BJ (cell line): ENCODE results near the gene CARS2. TPM values are rescaled to one million over a fixed set of nuclear protein-coding genes. Genes with fewer than 3 reads are reported as not detected.

Source experiments
- CTCF ChIA-PET: fragments of 350-600 bp; formaldehyde crosslinking; extraction: SDS; loops from one replicate; lab custom pipeline; 2021; ENCODE audit warnings: antibody characterized with exemption, inconsistent platforms; lab: Yijun Ruan, JAX
- POLR2A ChIA-PET: fragments of 300-600 bp; sonication (Branson Sonifier 250); formaldehyde crosslinking; extraction: SDS; loops from one replicate; lab custom pipeline; 2021; ENCODE audit warnings: antibody characterized with exemption; lab: Charles Lee
- DNase-seq: peaks from one replicate; pipeline ENCODE4 v3.0.0-alpha.2; 2011; ENCODE audit warnings: low read depth
- H3K27me3 ChIP-seq: 2 replicates; pipeline ENCODE4 v1.6.0; 2011; ENCODE audit warnings: low read length; ENCODE audit not compliant: control insufficient read depth, insufficient read depth
- H3K36me3 ChIP-seq: 2 replicates; pipeline ENCODE4 v1.5.1; 2011; ENCODE audit warnings: low read length; ENCODE audit not compliant: control insufficient read depth, insufficient read depth
- H3K4me3 ChIP-seq: 2 replicates; pipeline ENCODE4 v1.5.1; 2011; ENCODE audit warnings: low read depth, mild to moderate bottlenecking, control low read depth, low read length
- polyA plus RNA-seq: library from polyadenylated mRNA; depleted of rRNA; stranded (reverse); fragments of >200 nt; gene quantifications from 2 replicates; pipeline ENCODE4 v1.2.3, GENCODE V29; 2011
- TF ChIP-seq, protein P1 (sequence below): IDR thresholded peaks from 2 replicates; pipeline ENCODE4 v1.5.1; 2011; ENCODE audit warnings: low read depth, mild to moderate bottlenecking, control low read depth, inconsistent platforms, low read length, moderate library complexity; ENCODE audit not compliant: insufficient read depth

The CARS2 gene
- polyA plus RNA-seq, 1 experiment = 76.8 TPM

DNA sequence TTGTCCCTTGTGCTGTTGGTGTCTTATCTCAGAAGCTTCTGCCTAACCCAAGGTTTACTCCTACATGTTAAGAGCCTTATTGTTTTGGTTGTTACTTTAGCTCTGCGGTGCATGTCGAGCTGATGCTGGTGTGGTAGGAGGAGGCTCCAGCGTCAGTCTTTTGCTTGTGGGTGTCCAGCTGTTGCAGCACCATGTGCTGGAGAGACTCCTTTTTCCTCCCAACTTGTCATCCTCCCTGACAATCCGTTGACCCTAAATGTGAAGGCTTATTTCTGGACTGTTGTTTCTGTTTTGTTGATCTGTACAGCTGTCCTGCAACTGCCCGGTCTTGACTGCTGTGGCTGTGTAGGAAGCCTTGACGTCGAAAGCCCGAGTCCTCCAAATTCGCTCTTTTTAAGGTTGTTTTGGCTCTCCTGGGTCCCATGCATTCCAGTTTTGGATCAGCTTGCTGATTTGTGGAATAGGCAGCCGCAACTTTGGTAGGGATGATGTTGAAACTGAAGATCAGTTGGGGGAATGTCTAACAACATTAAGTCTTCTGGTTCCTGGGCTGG, 75.3 kb downstream of the CARS2 start:
- no peak for DNase-seq
- POLR2A ChIA-PET = no interaction called here

DNA sequence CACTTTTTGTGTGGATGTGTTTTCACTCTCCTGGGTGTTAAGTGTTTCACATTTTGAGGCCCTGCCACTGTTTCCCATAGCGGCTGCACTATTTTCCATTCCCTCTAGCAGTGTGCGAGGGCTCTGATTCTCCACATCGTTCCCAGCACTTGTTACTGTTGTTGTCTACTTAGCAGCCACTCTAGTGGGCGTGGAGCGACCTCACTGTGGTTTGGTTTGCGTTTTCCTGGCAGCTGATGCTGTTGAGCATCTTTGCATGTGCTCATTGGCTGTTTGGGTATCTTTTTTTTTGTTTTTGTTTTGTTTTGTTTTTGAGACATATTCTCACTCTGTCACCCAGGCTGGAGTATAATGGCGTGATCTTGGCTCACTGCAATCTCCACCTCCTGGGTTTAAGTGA, 76.2 kb downstream of the CARS2 start:
- Histone ChIP-seq H3K36me3 (peaks cover 25% of the 10 kb centered on the region), H3K27me3 (no peaks in the 10 kb centered on the region), H3K4me3 (no peak overlapping the region)
- no peak for DNase-seq
- ChIA-PET POLR2A (no interaction called here), CTCF (interaction anchor here (0.6 to 1.1 kb wide), 2 partner anchors 10 to 17 kb away, joined by 3 read pairs; no protein-coding TSS in a partner anchor)
- TF ChIP-seq, protein P1, sequence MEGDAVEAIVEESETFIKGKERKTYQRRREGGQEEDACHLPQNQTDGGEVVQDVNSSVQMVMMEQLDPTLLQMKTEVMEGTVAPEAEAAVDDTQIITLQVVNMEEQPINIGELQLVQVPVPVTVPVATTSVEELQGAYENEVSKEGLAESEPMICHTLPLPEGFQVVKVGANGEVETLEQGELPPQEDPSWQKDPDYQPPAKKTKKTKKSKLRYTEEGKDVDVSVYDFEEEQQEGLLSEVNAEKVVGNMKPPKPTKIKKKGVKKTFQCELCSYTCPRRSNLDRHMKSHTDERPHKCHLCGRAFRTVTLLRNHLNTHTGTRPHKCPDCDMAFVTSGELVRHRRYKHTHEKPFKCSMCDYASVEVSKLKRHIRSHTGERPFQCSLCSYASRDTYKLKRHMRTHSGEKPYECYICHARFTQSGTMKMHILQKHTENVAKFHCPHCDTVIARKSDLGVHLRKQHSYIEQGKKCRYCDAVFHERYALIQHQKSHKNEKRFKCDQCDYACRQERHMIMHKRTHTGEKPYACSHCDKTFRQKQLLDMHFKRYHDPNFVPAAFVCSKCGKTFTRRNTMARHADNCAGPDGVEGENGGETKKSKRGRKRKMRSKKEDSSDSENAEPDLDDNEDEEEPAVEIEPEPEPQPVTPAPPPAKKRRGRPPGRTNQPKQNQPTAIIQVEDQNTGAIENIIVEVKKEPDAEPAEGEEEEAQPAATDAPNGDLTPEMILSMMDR = no peak

More for the DNA sequence above, 75.3 kb downstream of the CARS2 start:
- CTCF ChIA-PET = interaction anchor here (0.6 to 1.1 kb wide), 2 partner anchors 9 to 28 kb away, joined by 3 to 4 read pairs; no protein-coding TSS in a partner anchor
- Histone ChIP-seq H3K36me3 (peaks cover 28% of the 10 kb centered on the region), H3K4me3 (no peak overlapping the region), H3K27me3 (no peaks in the 10 kb centered on the region)
- TF ChIP-seq, protein P1 = no peak

DNA sequence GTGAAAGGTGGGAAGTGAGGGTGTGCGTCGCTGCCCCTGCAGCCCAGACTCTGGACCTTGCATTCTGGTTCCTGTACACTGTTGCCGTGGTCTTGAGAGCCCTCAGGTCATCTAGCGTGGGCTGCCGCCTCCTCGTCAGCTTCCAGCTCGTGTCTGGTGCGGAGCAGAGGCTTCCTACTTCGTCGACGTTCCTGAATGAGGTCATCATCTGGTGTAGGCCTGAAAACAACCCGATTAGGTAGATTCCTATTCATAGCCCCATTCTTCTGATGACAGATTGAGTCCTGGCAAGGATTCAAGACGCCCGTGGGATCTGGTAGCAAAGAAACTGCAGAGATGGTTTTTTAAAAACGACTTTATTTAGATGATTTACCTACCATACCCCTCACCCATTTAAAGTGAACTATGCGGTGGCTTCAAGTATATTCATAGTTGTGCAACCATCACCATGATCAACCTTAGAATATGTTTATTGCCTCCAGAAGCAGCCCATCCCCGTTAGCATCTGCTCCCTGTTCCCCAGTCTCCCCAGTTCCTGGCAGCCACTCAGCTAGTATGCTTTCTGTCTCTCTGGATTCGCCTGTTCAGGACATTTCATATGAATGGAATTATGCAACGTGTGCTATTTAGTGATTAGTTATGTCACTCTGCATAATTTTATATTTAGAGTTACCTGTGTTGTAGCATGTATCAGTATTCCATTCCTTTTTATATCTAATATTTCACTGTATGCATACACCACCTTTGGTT, 76.8 kb downstream of the CARS2 start:
- Histone ChIP-seq H3K4me3 (no peak overlapping the region), H3K27me3 (no peaks in the 10 kb centered on the region), H3K36me3 (peaks cover 20% of the 10 kb centered on the region)
- POLR2A ChIA-PET = no interaction called here
- TF ChIP-seq, protein P1 = no peak
- CTCF ChIA-PET = interaction anchor here (0.6 to 1.1 kb wide), 2 partner anchors 11 to 17 kb away, joined by 3 read pairs; no protein-coding TSS in a partner anchor
- no peak for DNase-seq

DNA sequence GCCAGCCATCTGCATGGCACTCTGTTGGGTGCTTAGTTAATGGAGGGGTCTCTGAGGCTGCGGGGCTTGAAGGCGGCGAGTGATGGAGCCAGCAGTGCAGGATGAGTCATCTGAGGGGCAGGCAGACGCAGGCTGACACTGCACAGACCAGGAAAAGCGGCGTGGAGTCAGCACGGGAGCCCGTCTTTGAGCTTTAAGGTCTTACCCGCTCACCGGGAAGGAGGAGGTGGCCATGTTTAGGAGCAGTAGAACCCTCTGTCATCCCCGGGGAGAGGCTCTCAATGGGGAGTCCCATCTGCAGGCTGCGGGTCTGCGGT, 77.5 kb downstream of the CARS2 start:
- peaks cover 21% of the 10 kb centered on the region for H3K36me3 ChIP-seq
- ChIA-PET CTCF (no interaction called here), POLR2A (no interaction called here)

More for the DNA sequence above, 77.5 kb downstream of the CARS2 start:
- Histone ChIP-seq H3K4me3 (no peak overlapping the region), H3K27me3 (no peaks in the 10 kb centered on the region)
- no peak for DNase-seq
- TF ChIP-seq, protein P1 = no peak
